ENCODE data around the gene PGM1. TPM values are rescaled to one million over a fixed set of nuclear protein-coding genes. Genes with fewer than 3 reads are reported as not detected.

PGM1 gene
- total RNA-seq, 1 donor from 2014 or later, result 36.9 TPM

DNA sequence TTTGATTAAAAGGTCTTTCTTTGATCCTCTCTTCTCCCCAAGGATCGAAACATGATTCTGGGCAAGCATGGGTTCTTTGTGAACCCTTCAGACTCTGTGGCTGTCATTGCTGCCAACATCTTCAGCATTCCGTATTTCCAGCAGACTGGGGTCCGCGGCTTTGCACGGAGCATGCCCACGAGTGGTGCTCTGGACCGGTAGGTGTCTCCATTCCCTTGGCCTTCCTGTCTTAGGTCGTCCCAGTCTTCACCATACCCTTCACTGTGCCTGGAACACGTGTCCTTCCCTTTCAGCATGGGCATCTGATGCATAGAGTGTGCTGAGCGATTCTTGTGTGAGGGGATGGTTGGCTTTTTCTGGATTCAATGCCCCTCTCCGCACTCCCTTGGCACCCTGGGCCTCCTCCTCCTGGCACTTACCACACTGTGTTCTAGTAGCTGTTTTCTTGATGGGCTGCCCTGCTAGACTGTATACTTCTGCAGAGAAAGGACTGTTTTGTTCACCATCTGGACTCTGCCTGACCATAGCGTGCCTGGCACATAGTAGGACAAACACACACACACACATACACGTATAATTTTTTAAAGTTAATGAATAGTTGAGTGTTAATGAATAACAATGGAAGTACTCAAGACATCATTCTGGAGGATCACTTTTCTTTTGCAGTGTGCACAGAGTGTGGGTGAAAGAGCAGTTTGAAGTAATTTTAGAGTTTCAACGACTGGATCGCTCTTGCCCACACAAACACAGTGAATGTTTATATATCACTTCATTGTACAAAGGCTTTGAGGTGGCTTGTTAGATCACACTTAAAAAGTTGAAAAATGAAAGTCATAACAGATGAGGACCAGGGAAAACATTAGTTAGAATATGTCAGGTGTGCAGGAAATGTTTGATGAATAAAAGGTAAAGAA lies 43.2 kb downstream of the PGM1 start:
- H3K79me2 ChIP-seq (ENCODE audit: insufficient read depth, low read length), result no peaks in the 10 kb centered on the region
- H3K4me3 ChIP-seq (ENCODE audit: insufficient read depth, low read depth, low read length), result no peak overlapping the region
- H3K4me2 ChIP-seq (ENCODE audit: low read length), result no peak overlapping the region
- FAIRE-seq (no peak), DNase-seq (ENCODE audit: low read depth) (no peak)
- Mint-ChIP-seq H3K27me3 (ENCODE audit: low read depth, unreplicated experiment) (no peaks in the 10 kb centered on the region), H3K36me3 (ENCODE audit: low read depth, unreplicated experiment) (peaks cover 38% of the 10 kb centered on the region), H3K4me1 (ENCODE audit: low read depth, unreplicated experiment) (peaks cover 4% of the 10 kb centered on the region), H3K27ac (ENCODE audit: unreplicated experiment) (no peak overlapping the region), H3K4me3 (ENCODE audit: unreplicated experiment) (no peak overlapping the region), H3K9me3 (ENCODE audit: unreplicated experiment) (no peaks in the 10 kb centered on the region)
- H3K4me1 ChIP-seq (ENCODE audit: insufficient read depth, low read length), result no peaks in the 10 kb centered on the region
- no peaks in the 10 kb centered on the region for H3K9me3 ChIP-seq (ENCODE audit: insufficient read depth, low read depth, low read length)
- no peak overlapping the region for H3K27ac ChIP-seq (ENCODE audit: low read depth, low read length)
- H3K27me3 ChIP-seq (ENCODE audit: insufficient read depth, low read length), result no peaks in the 10 kb centered on the region
- TF ChIP-seq EZH2 (IDR thresholded peaks at IDR 0.05; ENCODE audit: insufficient read depth, low read length), result no peak
- TF ChIP-seq, protein P1, sequence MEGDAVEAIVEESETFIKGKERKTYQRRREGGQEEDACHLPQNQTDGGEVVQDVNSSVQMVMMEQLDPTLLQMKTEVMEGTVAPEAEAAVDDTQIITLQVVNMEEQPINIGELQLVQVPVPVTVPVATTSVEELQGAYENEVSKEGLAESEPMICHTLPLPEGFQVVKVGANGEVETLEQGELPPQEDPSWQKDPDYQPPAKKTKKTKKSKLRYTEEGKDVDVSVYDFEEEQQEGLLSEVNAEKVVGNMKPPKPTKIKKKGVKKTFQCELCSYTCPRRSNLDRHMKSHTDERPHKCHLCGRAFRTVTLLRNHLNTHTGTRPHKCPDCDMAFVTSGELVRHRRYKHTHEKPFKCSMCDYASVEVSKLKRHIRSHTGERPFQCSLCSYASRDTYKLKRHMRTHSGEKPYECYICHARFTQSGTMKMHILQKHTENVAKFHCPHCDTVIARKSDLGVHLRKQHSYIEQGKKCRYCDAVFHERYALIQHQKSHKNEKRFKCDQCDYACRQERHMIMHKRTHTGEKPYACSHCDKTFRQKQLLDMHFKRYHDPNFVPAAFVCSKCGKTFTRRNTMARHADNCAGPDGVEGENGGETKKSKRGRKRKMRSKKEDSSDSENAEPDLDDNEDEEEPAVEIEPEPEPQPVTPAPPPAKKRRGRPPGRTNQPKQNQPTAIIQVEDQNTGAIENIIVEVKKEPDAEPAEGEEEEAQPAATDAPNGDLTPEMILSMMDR (IDR thresholded peaks at IDR 0.05; ENCODE audit: insufficient read depth, low read depth, low read length), result no peak
- H3K36me3 ChIP-seq (ENCODE audit: insufficient read depth, low read length), result peaks cover 5% of the 10 kb centered on the region
- H3K9ac ChIP-seq (ENCODE audit: low read length), result no peak overlapping the region
- no peak overlapping the region for H2AFZ ChIP-seq (ENCODE audit: low read depth, low read length)
- no peaks in the 10 kb centered on the region for H4K20me1 ChIP-seq (ENCODE audit: insufficient read depth, low read length)

DNA sequence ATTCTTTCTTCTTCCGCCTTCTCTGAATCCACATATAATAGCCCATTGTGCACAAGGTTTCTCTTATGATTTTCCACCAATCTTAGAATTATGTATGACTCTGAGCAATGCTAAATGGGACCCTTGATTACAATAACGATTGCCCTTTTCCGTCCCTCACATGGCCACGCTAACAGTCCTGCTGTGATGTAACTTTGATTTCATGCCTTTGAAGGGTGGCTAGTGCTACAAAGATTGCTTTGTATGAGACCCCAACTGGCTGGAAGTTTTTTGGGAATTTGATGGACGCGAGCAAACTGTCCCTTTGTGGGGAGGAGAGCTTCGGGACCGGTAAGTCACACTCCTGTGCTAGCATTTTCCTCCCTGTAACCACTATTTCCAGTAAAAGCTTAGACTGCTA lies 45.3 kb downstream of the PGM1 start:
- Histone ChIP-seq H3K27me3 (ENCODE audit: insufficient read depth, low read length) (no peaks in the 10 kb centered on the region), H3K79me2 (ENCODE audit: insufficient read depth, low read length) (no peaks in the 10 kb centered on the region), H3K4me2 (ENCODE audit: low read length) (no peak overlapping the region), H3K36me3 (ENCODE audit: insufficient read depth, low read length) (peaks cover 5% of the 10 kb centered on the region), H3K27ac (ENCODE audit: low read depth, low read length) (no peak overlapping the region), H3K9ac (ENCODE audit: low read length) (no peak overlapping the region), H2AFZ (ENCODE audit: low read depth, low read length) (no peak overlapping the region), H4K20me1 (ENCODE audit: insufficient read depth, low read length) (no peaks in the 10 kb centered on the region), H3K4me1 (ENCODE audit: insufficient read depth, low read length) (no peaks in the 10 kb centered on the region), H3K4me3 (ENCODE audit: insufficient read depth, low read depth, low read length) (no peak overlapping the region), H3K9me3 (ENCODE audit: insufficient read depth, low read depth, low read length) (no peaks in the 10 kb centered on the region)
- Mint-ChIP-seq H3K27me3 (ENCODE audit: low read depth, unreplicated experiment) (no peaks in the 10 kb centered on the region), H3K9me3 (ENCODE audit: unreplicated experiment) (no peaks in the 10 kb centered on the region), H3K4me3 (ENCODE audit: unreplicated experiment) (no peak overlapping the region), H3K4me1 (ENCODE audit: low read depth, unreplicated experiment) (peaks cover 4% of the 10 kb centered on the region), H3K27ac (ENCODE audit: unreplicated experiment) (no peak overlapping the region), H3K36me3 (ENCODE audit: low read depth, unreplicated experiment) (peaks cover 31% of the 10 kb centered on the region)
- FAIRE-seq (no peak), DNase-seq (ENCODE audit: low read depth) (no peak)
- TF ChIP-seq, protein P1 (IDR thresholded peaks at IDR 0.05; ENCODE audit: insufficient read depth, low read depth, low read length), result no peak
- TF ChIP-seq EZH2 (IDR thresholded peaks at IDR 0.05; ENCODE audit: insufficient read depth, low read length), result no peak

DNA sequence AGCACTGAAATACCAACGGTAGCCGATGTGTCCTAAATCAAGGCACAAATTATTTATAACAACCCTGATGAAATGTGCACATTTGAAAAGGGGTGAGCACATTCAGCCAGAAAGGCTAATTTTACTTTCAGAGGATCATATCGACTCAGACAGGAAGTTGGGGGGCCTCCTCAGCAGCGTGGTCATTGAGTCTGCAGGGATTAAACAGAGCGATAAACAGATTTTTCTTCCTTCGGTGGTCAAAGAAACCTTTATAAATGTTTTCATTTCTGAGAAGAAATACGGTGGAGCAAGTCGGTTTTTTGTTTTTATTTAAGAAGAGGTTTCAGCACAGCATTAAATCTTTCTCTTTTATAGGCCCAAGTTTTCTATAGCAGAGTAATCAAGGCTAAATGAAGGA lies 45.7 kb downstream of the PGM1 start:
- Mint-ChIP-seq H3K27me3 (ENCODE audit: low read depth, unreplicated experiment) (no peaks in the 10 kb centered on the region), H3K36me3 (ENCODE audit: low read depth, unreplicated experiment) (peaks cover 34% of the 10 kb centered on the region), H3K4me3 (ENCODE audit: unreplicated experiment) (no peak overlapping the region), H3K27ac (ENCODE audit: unreplicated experiment) (no peak overlapping the region), H3K9me3 (ENCODE audit: unreplicated experiment) (no peaks in the 10 kb centered on the region), H3K4me1 (ENCODE audit: low read depth, unreplicated experiment) (peaks cover 4% of the 10 kb centered on the region)
- Histone ChIP-seq H3K4me1 (ENCODE audit: insufficient read depth, low read length) (no peaks in the 10 kb centered on the region), H3K9me3 (ENCODE audit: insufficient read depth, low read depth, low read length) (no peaks in the 10 kb centered on the region), H2AFZ (ENCODE audit: low read depth, low read length) (no peak overlapping the region), H3K4me2 (ENCODE audit: low read length) (no peak overlapping the region), H3K36me3 (ENCODE audit: insufficient read depth, low read length) (peaks cover 5% of the 10 kb centered on the region), H3K4me3 (ENCODE audit: insufficient read depth, low read depth, low read length) (no peak overlapping the region), H3K27me3 (ENCODE audit: insufficient read depth, low read length) (no peaks in the 10 kb centered on the region), H4K20me1 (ENCODE audit: insufficient read depth, low read length) (no peaks in the 10 kb centered on the region), H3K9ac (ENCODE audit: low read length) (no peak overlapping the region), H3K27ac (ENCODE audit: low read depth, low read length) (no peak overlapping the region), H3K79me2 (ENCODE audit: insufficient read depth, low read length) (no peaks in the 10 kb centered on the region)
- DNase-seq (ENCODE audit: low read depth) (no peak), FAIRE-seq (no peak)
- no peak for TF ChIP-seq EZH2 (IDR thresholded peaks at IDR 0.05; ENCODE audit: insufficient read depth, low read length)
- TF ChIP-seq, protein P1 (IDR thresholded peaks at IDR 0.05; ENCODE audit: insufficient read depth, low read depth, low read length), result no peak
